ENCODE results near the gene PHOX2A. TPM values are rescaled to one million over a fixed set of nuclear protein-coding genes. Genes with fewer than 3 reads are reported as not detected.

Gene PHOX2A
- total RNA-seq, 4 donors from 2014 or later: not detected

DNA sequence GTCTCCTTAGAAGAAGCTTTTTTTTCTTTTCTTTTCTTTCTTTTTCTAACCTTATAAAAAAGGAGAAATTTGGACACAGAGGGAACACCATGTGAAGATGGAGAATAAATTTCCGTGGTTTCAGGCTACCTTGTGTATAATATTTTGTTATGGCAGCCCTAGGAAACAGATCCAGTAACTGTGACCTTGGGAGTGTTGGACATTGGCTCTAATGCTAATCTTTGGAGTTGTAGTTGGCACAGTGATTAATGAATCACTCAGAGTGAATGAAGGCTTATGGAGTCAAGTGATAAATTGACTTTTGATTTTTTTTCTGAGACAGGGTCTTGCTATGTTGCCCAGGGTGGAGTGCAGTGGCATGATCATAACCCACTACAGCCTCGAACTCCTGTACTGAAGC lies 15.5 kb upstream of the PHOX2A start:
- TF ChIP-seq, protein P1, sequence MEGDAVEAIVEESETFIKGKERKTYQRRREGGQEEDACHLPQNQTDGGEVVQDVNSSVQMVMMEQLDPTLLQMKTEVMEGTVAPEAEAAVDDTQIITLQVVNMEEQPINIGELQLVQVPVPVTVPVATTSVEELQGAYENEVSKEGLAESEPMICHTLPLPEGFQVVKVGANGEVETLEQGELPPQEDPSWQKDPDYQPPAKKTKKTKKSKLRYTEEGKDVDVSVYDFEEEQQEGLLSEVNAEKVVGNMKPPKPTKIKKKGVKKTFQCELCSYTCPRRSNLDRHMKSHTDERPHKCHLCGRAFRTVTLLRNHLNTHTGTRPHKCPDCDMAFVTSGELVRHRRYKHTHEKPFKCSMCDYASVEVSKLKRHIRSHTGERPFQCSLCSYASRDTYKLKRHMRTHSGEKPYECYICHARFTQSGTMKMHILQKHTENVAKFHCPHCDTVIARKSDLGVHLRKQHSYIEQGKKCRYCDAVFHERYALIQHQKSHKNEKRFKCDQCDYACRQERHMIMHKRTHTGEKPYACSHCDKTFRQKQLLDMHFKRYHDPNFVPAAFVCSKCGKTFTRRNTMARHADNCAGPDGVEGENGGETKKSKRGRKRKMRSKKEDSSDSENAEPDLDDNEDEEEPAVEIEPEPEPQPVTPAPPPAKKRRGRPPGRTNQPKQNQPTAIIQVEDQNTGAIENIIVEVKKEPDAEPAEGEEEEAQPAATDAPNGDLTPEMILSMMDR (IDR thresholded peaks at IDR 0.05; ENCODE audit: low read depth): no peak

DNA sequence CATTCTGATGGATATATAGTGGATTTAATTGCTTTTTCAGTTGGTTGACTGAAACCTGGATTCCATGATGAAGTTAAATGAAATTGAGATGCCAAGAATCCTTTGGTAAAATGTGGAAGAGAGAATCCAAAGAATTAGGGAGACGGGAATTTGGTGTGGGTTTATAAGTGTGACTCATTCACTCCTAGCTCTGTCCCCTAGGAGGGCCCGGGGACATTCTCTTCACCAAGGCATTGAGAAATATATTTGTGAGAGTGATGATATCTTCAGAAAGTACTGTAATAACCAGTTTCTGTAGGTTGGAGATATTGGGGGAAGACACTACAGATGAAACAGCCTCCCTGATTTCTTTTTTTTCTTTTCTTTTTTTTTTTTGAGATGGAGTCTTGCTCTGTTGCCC lies 13.6 kb upstream of the PHOX2A start:
- TF ChIP-seq, protein P1 (IDR thresholded peaks at IDR 0.05; ENCODE audit: low read depth): no peak

DNA sequence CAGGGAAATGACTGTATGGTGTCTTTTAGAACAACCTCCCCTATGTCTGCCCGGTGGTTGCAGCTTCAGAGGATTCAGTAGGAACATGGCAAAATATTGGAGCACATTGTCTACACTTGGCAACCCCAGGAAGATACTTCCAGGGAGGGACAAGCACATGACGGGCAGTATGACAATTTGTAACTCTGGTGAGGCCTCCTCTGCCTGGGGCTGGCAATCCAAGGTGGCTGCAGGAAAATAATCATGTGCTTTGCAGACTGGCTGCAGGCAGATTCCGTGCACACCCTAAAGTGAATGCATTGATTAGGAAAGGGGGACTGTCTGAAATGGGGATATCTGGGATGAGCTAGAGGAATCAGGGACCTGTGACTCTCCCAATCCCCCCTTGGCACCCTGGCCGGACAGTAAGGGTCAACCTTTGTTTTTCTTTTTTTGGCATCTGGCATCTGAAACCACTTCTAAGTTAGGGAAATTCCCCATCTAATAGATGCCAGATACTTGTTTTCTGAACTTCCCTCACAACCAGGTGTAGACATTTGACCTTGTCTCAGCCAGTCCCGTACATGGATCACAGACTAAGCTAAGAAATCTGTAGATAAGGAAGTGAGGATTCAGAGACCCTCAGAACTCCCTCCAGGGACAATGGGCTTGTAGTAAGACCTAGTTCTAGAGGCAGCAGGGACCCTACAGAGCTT lies 10.5 kb upstream of the PHOX2A start:
- TF ChIP-seq, protein P1 (IDR thresholded peaks at IDR 0.05; ENCODE audit: low read depth): no peak

DNA sequence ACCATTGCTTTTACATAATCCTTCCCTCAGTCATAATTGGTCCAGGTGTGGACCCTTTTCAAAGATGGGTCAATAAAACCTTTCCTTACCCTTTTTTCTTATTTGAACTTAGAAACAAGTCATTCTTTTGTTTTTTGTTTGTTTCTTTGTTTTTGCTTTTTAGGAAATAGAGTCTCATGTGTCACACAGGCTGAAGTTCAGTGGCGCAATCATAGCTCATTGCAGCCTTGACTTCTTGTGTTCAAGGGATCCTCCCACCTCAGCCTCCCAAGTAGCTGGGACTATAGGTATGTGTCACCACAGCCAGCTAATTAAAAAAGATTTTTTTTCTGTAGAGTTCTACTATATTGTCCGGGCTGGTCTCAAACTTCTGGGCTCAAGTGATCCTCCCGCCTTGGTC lies 9.4 kb upstream of the PHOX2A start:
- TF ChIP-seq, protein P1 (IDR thresholded peaks at IDR 0.05; ENCODE audit: low read depth): no peak

DNA sequence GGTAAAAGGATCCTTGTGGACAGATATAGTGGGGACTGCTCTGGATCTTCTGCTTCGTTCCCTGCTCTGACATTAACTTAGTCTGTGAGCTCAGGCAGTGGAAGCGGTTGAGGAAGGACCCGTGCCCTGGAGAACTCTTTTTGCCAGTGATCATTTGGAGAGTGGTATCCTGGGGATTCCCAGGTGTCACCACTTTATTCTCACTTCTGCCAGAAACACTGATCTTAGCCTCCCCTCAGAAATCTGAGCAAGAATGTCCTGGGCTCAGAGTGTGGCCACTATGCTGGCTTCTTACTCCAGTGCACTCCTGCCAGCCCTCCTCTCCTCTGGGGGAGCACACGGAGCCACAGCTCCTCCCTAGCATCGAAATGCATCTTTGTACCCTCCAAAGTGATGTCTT lies 7.6 kb upstream of the PHOX2A start:
- TF ChIP-seq, protein P1 (IDR thresholded peaks at IDR 0.05; ENCODE audit: low read depth): no peak

DNA sequence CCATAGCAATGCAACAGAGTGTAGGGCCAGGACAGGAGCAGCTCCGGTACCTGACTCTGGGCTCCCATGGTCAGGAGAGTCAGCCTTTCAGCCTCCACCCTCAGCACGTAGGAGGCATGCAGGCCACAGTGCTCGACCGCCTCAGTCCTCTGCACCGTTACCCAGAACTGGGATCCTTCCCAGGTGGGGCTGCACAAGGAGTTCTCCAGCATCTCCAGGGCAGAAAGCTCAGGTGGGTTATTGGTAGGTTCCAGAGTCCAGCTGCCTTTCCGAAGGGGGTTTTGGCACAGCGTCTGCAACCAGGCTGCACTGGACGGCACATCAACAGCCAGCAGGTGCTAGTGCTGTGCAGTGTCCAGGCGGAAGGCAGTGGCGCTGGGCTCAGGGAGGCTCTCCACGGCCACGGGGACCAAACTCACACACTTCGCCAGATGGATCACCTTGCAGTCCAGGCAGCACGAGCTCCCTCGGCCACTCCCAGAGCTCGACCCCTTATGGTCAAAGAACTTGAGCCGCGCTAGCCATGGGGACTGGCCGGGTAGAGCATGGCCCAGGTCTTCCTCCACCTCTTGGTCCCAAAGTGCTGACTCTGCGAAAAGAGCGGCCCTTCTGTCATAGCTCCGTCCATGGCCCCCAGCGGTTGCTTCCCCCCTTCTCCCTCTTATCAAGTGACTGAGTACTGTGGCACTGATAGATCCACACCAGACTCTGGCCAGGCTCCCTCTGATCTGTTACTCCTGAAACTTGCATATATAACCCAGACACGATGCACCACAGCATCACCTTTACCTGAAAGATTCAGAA lies 6.9 kb upstream of the PHOX2A start:
- TF ChIP-seq, protein P1 (IDR thresholded peaks at IDR 0.05; ENCODE audit: low read depth): no peak

DNA sequence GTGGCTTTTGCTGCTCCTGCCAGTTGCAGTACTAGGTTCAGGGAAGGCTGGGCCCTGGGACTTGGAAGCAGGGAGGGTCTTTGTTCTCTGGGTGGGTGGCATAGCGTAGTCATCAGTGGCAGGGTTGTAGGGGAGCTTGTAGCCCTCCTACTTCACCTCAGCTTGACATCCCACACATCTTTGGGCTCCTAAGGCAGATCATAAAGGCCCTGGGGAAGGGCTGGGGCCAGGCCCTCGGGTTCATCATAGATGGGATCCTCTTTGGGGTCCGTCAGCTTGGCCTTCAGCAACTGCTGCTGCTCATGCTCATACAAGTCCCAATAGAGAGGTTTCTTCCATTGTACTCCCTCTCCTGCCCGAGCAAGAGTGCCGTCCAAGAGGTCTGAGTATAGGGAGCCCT lies 6.0 kb upstream of the PHOX2A start:
- TF ChIP-seq, protein P1 (IDR thresholded peaks at IDR 0.05; ENCODE audit: low read depth): no peak
